ENCODE results near the gene FSTL4. TPM values are rescaled to one million over a fixed set of nuclear protein-coding genes. Genes with fewer than 3 reads are reported as not detected.

The FSTL4 gene
- total and polyA plus RNA-seq, 2 of the 13 experiments (the other 11 are each of a cell fraction or from before 2014, with no cell fraction given), result 2.1 to 3.0 TPM

DNA sequence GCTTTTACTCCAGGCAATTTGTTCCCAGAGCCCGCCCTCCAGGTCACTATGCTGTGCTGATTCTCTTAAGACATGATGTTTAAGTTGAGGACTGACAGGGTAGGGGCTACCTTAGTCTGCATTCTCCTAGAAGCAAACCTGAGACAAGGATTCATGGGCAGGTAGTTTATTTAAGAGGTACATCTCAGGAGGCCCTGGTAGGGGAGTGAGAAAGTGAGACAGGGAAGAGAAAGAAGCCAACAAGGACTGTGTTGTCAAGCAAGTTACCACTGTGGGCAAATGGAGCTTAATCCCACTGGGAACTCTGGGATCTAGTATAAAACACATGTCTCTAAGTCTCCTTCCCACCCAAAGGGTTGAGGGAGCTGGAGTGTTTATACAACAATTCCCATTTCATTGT lies 43.6 kb upstream of the FSTL4 start:
- no peak overlapping the region for H3K4me3 ChIP-seq (replicated peaks in 1 of 3; ENCODE audit: insufficient read depth in 1 of 3, low read depth in 2 of 3, low read length in 3 of 3)
- no peaks in the 10 kb centered on the region for H3K4me1 ChIP-seq (ENCODE audit: insufficient read depth, low read length)
- no peaks in the 10 kb centered on the region for H3K9me3 ChIP-seq (ENCODE audit: low read length)
- BruUV-seq (replicated peaks), result no TSS peak
- intact Hi-C loops (cut with micrococcal nuclease; ENCODE audit: unreplicated experiment), result no loop called here
- CTCF ChIA-PET (ENCODE audit: low intra/inter-chr PET ratio, low total read pairs), result no interaction called here
- H2AFZ ChIP-seq (ENCODE audit: low read length), result no peak overlapping the region
- TF ChIP-seq ZNF441 (CRISPR knock-in tag; IDR thresholded peaks at IDR 0.05; ENCODE audit: borderline replicate concordance), result no peak
- TF ChIP-seq, protein P1, sequence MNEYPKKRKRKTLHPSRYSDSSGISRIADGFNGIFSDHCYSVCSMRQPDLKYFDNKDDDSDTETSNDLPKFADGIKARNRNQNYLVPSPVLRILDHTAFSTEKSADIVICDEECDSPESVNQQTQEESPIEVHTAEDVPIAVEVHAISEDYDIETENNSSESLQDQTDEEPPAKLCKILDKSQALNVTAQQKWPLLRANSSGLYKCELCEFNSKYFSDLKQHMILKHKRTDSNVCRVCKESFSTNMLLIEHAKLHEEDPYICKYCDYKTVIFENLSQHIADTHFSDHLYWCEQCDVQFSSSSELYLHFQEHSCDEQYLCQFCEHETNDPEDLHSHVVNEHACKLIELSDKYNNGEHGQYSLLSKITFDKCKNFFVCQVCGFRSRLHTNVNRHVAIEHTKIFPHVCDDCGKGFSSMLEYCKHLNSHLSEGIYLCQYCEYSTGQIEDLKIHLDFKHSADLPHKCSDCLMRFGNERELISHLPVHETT (CRISPR knock-in tag; conservative IDR thresholded peaks at IDR 0.05), result no peak
- no peak for TF ChIP-seq SMARCC2 (IDR thresholded peaks at IDR 0.05)
- TF ChIP-seq ETS1 (CRISPR knock-in tag; IDR thresholded peaks at IDR 0.05), result no peak
- no peak for TF ChIP-seq SRF (IDR thresholded peaks at IDR 0.05; ENCODE audit: low read depth, low read length)
- no peak for TF ChIP-seq ZFP37 (CRISPR knock-in tag; IDR thresholded peaks at IDR 0.05; ENCODE audit: borderline replicate concordance)
- TF ChIP-seq, protein P2, sequence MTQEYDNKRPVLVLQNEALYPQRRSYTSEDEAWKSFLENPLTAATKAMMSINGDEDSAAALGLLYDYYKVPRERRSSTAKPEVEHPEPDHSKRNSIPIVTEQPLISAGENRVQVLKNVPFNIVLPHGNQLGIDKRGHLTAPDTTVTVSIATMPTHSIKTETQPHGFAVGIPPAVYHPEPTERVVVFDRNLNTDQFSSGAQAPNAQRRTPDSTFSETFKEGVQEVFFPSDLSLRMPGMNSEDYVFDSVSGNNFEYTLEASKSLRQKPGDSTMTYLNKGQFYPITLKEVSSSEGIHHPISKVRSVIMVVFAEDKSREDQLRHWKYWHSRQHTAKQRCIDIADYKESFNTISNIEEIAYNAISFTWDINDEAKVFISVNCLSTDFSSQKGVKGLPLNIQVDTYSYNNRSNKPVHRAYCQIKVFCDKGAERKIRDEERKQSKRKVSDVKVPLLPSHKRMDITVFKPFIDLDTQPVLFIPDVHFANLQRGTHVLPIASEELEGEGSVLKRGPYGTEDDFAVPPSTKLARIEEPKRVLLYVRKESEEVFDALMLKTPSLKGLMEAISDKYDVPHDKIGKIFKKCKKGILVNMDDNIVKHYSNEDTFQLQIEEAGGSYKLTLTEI (CRISPR knock-in tag; conservative IDR thresholded peaks at IDR 0.05), result no peak
- TF ChIP-seq ZNF430 (CRISPR knock-in tag; IDR thresholded peaks at IDR 0.05), result no peak
- no peak for TF ChIP-seq NCOA1 (CRISPR knock-in tag; IDR thresholded peaks at IDR 0.05)
- TF ChIP-seq ZBTB38 (CRISPR knock-in tag; IDR thresholded peaks at IDR 0.05), result no peak
- TF ChIP-seq BCL6 (CRISPR knock-in tag; IDR thresholded peaks at IDR 0.05), result no peak
- TF ChIP-seq SETDB1 (CRISPR knock-in tag; IDR thresholded peaks at IDR 0.05; ENCODE audit: borderline replicate concordance), result no peak
- in situ Hi-C loops (cut with HindIII; ENCODE audit: extremely low pct_ligation_motif_present, low pct_unique_long_range_greater_than_20kb), result no loop called here
- H4K20me1 ChIP-seq (ENCODE audit: insufficient read depth, low read length), result no peaks in the 10 kb centered on the region; the same call in 1 of the 2 replicates
- H3K4me2 ChIP-seq (ENCODE audit: low read depth, low read length), result no peak overlapping the region
- 0% methylated on average over 1 of the region's 1 CpG for WGBS (ENCODE audit: low lambda C conversion rate)
- DNase-seq (ENCODE audit: low spot score) (no peak), ATAC-seq (no peak), FAIRE-seq (no peak)
- no peak overlapping the region for H3K9ac ChIP-seq (ENCODE audit: insufficient read depth, low read depth, low read length)
- POLR2A ChIA-PET, result no interaction called here
- H3K79me2 ChIP-seq (ENCODE audit: insufficient read depth, low read length), result no peaks in the 10 kb centered on the region
- no peak overlapping the region for H3K27ac ChIP-seq (ENCODE audit: extremely low read length, insufficient read depth, low read length)
- no peaks in the 10 kb centered on the region for H3K36me3 ChIP-seq (replicated peaks in 1 of 2; ENCODE audit: control insufficient read depth in 1 of 2, insufficient read depth in 2 of 2, low read length in 2 of 2)
- no peaks in the 10 kb centered on the region for H3K27me3 ChIP-seq (ENCODE audit: control insufficient read depth in 1 of 2, insufficient read depth in 2 of 2, low read length in 2 of 2)

Data from HepG2 (cell line).